Astrocyte (in vitro differentiated cells and primary cell): ENCODE data around the gene CFAP99. TPM values are rescaled to one million over a fixed set of nuclear protein-coding genes. Genes with fewer than 3 reads are reported as not detected.

ENCODE experiments used
- DNase-seq: peaks from one replicate; pipeline ENCODE4 v3.0.0-alpha.2; 2010; ENCODE audit warnings: low read depth
- FAIRE-seq: peaks from 2 replicates; lab custom pipeline; 2011; peaks lifted over from hg19 to GRCh38; lab: Jason Lieb, UNC
- H2AFZ ChIP-seq: 2 replicates; pipeline ENCODE4 v1.6.0; 2012; ENCODE audit warnings: low read depth, low read length, inconsistent platforms
- H3K27ac ChIP-seq: 2 replicates; pipeline ENCODE4 v1.5.1; 2011; ENCODE audit warnings: low read depth, low read length, inconsistent platforms
- H3K27me3 ChIP-seq: 2 replicates; pipeline ENCODE4 v1.6.0; 2011; ENCODE audit warnings: low read length, inconsistent platforms; ENCODE audit not compliant: insufficient read depth
- H3K36me3 ChIP-seq: 2 replicates; pipeline ENCODE4 v1.5.1; 2011; ENCODE audit warnings: low read length, inconsistent platforms; ENCODE audit not compliant: insufficient read depth
- H3K4me1 ChIP-seq: 2 replicates; pipeline ENCODE4 v1.5.1; 2011; ENCODE audit warnings: low read length, inconsistent platforms; ENCODE audit not compliant: insufficient read depth
- H3K4me2 ChIP-seq: 2 replicates; pipeline ENCODE4 v1.6.0; 2012; ENCODE audit warnings: low read length, inconsistent platforms
- H3K4me3 ChIP-seq: 2 replicates; pipeline ENCODE4 v1.5.1; 2011; ENCODE audit warnings: low read depth, mild to moderate bottlenecking, low read length, inconsistent platforms; ENCODE audit not compliant: insufficient read depth
- H3K79me2 ChIP-seq: 2 replicates; pipeline ENCODE4 v1.6.0; 2012; ENCODE audit warnings: mild to moderate bottlenecking, low read length, inconsistent platforms; ENCODE audit not compliant: insufficient read depth
- H3K9ac ChIP-seq: 2 replicates; pipeline ENCODE4 v1.6.0; 2012; ENCODE audit warnings: mild to moderate bottlenecking, low read length, inconsistent platforms
- H3K9me3 ChIP-seq: 2 replicates; pipeline ENCODE4 v1.5.1; 2012; ENCODE audit warnings: low read depth, mild to moderate bottlenecking, low read length, inconsistent platforms; ENCODE audit not compliant: insufficient read depth
- H4K20me1 ChIP-seq: 2 replicates; pipeline ENCODE4 v1.6.0; 2012; ENCODE audit warnings: low read length, inconsistent platforms; ENCODE audit not compliant: insufficient read depth
- H3K27ac Mint-ChIP-seq: one replicate; pipeline ENCODE4 v1.8.0; 2021; ENCODE audit warnings: mild to moderate bottlenecking, mixed read lengths; ENCODE audit not compliant: unreplicated experiment
- H3K27me3 Mint-ChIP-seq: one replicate; pipeline ENCODE4 v1.8.0; 2021; ENCODE audit warnings: low read depth, mixed read lengths; ENCODE audit not compliant: unreplicated experiment
- H3K36me3 Mint-ChIP-seq: one replicate; pipeline ENCODE4 v1.8.0; 2021; ENCODE audit warnings: low read depth, mixed read lengths; ENCODE audit not compliant: unreplicated experiment
- H3K4me1 Mint-ChIP-seq: one replicate; pipeline ENCODE4 v1.8.0; 2021; ENCODE audit warnings: low read depth, mixed read lengths; ENCODE audit not compliant: unreplicated experiment
- H3K4me3 Mint-ChIP-seq: one replicate; pipeline ENCODE4 v1.8.0; 2021; ENCODE audit warnings: mild to moderate bottlenecking, moderate library complexity, mixed read lengths; ENCODE audit not compliant: unreplicated experiment
- H3K9me3 Mint-ChIP-seq: one replicate; pipeline ENCODE4 v1.8.0; 2021; ENCODE audit warnings: mild to moderate bottlenecking, mixed read lengths; ENCODE audit not compliant: unreplicated experiment
- EZH2 ChIP-seq: IDR thresholded peaks from 2 replicates; pipeline ENCODE4 v1.6.1; 2012; ENCODE audit warnings: mild to moderate bottlenecking, low read length, inconsistent platforms; ENCODE audit not compliant: insufficient read depth
- total RNA-seq: library from RNA; stranded (reverse); gene quantifications from 2 replicates; pipeline ENCODE4 v1.2.1, GENCODE V29; 2021
- TF ChIP-seq, protein P1 (sequence below): IDR thresholded peaks from 2 replicates; pipeline ENCODE4 v1.5.1; 2011; ENCODE audit warnings: low read depth, mild to moderate bottlenecking, inconsistent platforms, low read length, moderate library complexity; ENCODE audit not compliant: insufficient read depth

Gene CFAP99
- total RNA-seq, 1 donor from 2014 or later, result not detected

DNA sequence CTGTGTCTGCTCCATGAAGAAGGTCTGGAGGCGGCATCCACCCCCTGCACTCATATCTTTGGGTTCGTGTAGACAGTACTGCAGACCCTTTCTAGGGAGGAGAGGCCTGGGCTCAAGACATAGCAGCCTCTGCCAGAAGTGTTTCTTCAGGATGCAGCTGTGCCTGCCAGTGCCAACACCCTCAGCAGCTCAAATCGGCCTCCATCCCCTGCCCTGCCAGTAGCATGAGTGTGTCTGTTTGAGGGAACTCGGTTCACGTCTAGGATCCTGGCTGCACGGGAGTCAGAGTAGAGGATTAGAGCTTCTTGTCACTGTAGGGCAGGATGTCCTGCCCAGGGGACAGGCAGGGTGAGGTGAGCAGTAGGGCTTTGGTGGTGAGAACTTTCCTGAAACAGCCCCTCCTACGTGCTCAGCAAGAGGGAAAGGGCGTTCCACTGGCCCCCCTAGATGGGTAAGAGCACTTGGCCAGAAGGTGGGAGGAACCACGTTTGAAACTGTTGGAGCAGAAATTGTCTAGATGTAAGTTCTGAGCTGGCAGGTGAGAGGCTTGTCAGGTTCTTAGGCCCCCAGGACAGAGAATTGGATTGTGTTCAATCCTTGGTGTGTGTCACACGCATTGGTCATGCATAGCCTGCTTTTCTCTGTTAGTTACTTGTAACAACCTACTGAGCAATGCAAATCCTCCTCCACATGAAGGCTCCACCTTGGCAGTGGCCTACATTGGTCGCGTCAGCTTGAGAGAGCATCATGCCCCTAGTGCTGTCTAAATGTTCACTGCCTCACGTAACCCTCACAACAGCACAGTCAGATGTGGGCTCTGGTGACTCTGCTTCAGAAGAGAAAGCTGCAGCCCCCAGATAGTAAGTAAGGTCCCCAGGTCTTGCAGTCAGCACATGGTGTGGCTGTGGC, 91.8 kb downstream of the CFAP99 start:
- H3K4me1 Mint-ChIP-seq, result peaks cover 4% of the 10 kb centered on the region
- Histone ChIP-seq H2AFZ (no peak overlapping the region), H3K4me2 (no peak overlapping the region), H3K27ac (no peak overlapping the region), H3K36me3 (peaks cover 21% of the 10 kb centered on the region), H3K9ac (no peak overlapping the region), H3K79me2 (peaks cover 48% of the 10 kb centered on the region), H3K4me1 (no peaks in the 10 kb centered on the region), H3K27me3 (no peaks in the 10 kb centered on the region), H3K4me3 (no peak overlapping the region), H3K9me3 (no peaks in the 10 kb centered on the region), H4K20me1 (peaks cover 60% of the 10 kb centered on the region)
- FAIRE-seq (no peak), DNase-seq (no peak)
- H3K4me3 Mint-ChIP-seq, result no peak overlapping the region
- TF ChIP-seq, protein P1, sequence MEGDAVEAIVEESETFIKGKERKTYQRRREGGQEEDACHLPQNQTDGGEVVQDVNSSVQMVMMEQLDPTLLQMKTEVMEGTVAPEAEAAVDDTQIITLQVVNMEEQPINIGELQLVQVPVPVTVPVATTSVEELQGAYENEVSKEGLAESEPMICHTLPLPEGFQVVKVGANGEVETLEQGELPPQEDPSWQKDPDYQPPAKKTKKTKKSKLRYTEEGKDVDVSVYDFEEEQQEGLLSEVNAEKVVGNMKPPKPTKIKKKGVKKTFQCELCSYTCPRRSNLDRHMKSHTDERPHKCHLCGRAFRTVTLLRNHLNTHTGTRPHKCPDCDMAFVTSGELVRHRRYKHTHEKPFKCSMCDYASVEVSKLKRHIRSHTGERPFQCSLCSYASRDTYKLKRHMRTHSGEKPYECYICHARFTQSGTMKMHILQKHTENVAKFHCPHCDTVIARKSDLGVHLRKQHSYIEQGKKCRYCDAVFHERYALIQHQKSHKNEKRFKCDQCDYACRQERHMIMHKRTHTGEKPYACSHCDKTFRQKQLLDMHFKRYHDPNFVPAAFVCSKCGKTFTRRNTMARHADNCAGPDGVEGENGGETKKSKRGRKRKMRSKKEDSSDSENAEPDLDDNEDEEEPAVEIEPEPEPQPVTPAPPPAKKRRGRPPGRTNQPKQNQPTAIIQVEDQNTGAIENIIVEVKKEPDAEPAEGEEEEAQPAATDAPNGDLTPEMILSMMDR, result no peak
- no peak for TF ChIP-seq EZH2
- no peak overlapping the region for H3K27ac Mint-ChIP-seq
- H3K9me3 Mint-ChIP-seq, result no peaks in the 10 kb centered on the region
- H3K36me3 Mint-ChIP-seq, result peaks cover 26% of the 10 kb centered on the region
- H3K27me3 Mint-ChIP-seq, result no peaks in the 10 kb centered on the region

- H3K36me3 ChIP-seq, result peaks cover 21% of the 10 kb centered on the region
- peaks cover 26% of the 10 kb centered on the region for H3K36me3 Mint-ChIP-seq
- peaks cover 37% of the 10 kb centered on the region for H3K79me2 ChIP-seq
- no peak overlapping the region for H3K4me2 ChIP-seq
- no peak overlapping the region for H3K4me3 ChIP-seq
- no peak overlapping the region for H3K4me3 Mint-ChIP-seq
- no peaks in the 10 kb centered on the region for H3K9me3 Mint-ChIP-seq
- H3K9ac ChIP-seq, result no peak overlapping the region
- peaks cover 4% of the 10 kb centered on the region for H3K4me1 Mint-ChIP-seq
- H3K27ac Mint-ChIP-seq, result no peak overlapping the region
- TF ChIP-seq EZH2, result no peak
- TF ChIP-seq, protein P1, result no peak
- H3K4me1 ChIP-seq, result no peaks in the 10 kb centered on the region
- H2AFZ ChIP-seq, result no peak overlapping the region
- H4K20me1 ChIP-seq, result peaks cover 59% of the 10 kb centered on the region
- DNase-seq (no peak), FAIRE-seq (no peak)
- H3K27ac ChIP-seq, result no peak overlapping the region
- no peaks in the 10 kb centered on the region for H3K27me3 Mint-ChIP-seq
- no peaks in the 10 kb centered on the region for H3K9me3 ChIP-seq
- no peaks in the 10 kb centered on the region for H3K27me3 ChIP-seq
These were observed 92.9 kb downstream of the CFAP99 start for GRCh38 chr4:2511645-2512131.

Other genes starting within 250 kb of the CFAP99 start
- gene HAUS3, start 176.8 kb upstream of the CFAP99 start, total RNA-seq, result 9.1 and 10.7 TPM in 2 replicates
- gene POLN, start 176.8 kb upstream of the CFAP99 start, total RNA-seq, result 3.1 and 3.6 TPM in 2 replicates
- 92.0 and 92.3 TPM in 2 replicates for gene MXD4, start 156.8 kb upstream of the CFAP99 start, total RNA-seq
- gene ZFYVE28, start 310 bp upstream of the CFAP99 start, total RNA-seq, result 0.31 and 0.68 TPM in 2 replicates
- gene RNF4, start 50.2 kb downstream of the CFAP99 start, total RNA-seq, result 73.6 and 77.2 TPM in 2 replicates
- 27.1 and 28.8 TPM in 2 replicates for gene FAM193A, start 117.7 kb downstream of the CFAP99 start, total RNA-seq